A204.1 (cell line): ENCODE data around the gene LEFTY2.
"Not testable (repeated sequence)": the region's sequence is repeated elsewhere in the genome, so short reads cannot be mapped to it uniquely, and the experiment has no call there.

ENCODE experiments used
- FAIRE-seq: peaks from 2 replicates; lab custom pipeline; 2012; peaks lifted over from hg19 to GRCh38; lab: Jason Lieb, UNC

Gene LEFTY2

DNA sequence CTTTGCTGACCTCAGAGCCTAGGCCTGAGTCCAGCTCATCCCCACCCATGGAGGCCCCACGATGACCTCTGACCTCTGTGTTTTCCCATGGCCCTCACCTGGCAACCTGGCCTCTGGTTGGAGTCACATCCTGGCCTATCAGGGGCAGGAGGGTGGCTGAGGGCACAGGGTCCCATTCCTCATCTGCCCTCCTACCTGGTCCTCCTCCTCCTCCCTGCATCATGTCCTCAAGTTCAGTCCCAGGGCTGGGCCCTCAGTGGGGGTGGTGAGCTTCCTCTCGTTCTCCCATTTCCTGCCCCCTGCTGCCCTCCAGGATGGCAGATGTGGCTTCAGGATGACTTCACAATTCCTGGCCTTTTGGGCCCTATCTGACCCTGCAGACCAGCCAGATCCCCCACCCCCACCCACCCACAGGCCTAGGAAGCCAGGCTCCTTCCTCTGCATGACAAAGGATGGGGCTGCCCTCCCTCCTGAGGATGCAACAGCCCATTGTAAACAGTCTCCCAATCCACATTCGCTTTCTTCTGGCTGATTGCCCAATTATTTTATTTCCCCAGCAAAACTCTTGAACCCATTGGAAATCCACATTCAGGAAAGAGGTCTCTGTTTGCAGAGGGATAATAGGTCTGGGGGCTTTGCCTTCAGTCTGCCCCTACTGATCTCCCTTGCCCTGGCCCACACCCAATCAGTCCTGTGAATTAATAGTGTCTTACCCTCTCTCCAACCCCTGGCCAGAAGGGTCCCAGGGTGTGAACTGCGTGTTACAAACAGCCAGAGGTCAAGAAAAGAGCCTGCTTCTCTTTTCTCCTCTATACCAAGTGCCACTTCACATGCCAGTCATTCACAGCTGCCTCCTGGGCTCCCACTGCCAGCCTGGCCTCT, 41.7 kb downstream of the LEFTY2 start:
- FAIRE-seq, result no peak

DNA sequence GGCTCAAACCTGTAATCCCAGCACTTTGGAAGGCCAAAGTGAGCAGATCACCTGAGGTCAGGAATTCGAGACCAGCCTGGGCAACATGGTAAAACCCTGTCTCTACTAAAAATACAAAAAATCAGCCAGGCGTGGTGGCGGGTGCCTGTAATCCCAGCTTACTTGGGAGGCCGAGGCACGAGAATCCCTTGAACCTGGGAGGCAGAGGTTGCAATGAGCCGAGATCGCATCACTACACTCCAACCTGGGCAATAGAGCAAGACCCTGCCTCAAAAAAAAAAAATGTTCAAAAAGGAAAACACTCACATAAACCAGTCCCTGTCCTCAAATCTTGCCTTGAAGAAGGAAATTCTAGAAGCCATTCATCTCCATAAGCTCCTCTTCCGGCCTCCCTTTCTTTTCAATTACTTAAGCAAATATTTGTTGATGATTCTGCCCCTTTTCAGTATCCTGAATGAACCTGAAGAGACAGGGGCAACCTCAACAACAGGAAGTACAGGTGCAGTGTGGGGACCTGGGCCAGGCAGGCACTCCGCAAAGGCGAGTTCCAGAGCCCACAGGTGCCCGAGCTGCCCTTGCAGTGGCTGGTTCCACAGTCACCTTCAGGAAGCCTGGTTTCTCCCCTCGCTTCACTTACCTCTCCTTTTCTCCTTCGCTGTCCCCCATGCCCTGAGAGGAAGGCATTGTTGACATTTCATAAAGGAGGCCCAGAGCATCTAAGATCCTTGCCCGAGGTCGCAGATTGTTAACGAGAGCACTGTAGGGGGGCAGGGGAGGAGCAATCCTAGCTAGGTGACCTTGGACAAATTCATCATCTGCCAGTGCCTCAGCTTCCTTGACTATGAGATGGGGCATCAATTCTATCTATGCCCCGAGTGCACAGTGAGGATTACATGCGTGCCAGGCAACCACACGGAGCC, 43.2 kb downstream of the LEFTY2 start:
- no peak for FAIRE-seq

GRCh38 chr1:225896937-225897549, 44.0 kb downstream of the LEFTY2 start:
- FAIRE-seq, result no peak

GRCh38 chr1:225896494-225896893, 44.5 kb downstream of the LEFTY2 start:
- FAIRE-seq, result no peak

GRCh38 chr1:225892307-225892706, 48.7 kb downstream of the LEFTY2 start:
- no peak for FAIRE-seq

- no peak for FAIRE-seq
Measured at GRCh38 chr1:225891229-225891972, 49.6 kb downstream of the LEFTY2 start.

- no peak for FAIRE-seq
Measured at GRCh38 chr1:225890346-225891228, 50.4 kb downstream of the LEFTY2 start.

- no peak for FAIRE-seq
Measured at GRCh38 chr1:225889743-225890142, 51.3 kb downstream of the LEFTY2 start.

DNA sequence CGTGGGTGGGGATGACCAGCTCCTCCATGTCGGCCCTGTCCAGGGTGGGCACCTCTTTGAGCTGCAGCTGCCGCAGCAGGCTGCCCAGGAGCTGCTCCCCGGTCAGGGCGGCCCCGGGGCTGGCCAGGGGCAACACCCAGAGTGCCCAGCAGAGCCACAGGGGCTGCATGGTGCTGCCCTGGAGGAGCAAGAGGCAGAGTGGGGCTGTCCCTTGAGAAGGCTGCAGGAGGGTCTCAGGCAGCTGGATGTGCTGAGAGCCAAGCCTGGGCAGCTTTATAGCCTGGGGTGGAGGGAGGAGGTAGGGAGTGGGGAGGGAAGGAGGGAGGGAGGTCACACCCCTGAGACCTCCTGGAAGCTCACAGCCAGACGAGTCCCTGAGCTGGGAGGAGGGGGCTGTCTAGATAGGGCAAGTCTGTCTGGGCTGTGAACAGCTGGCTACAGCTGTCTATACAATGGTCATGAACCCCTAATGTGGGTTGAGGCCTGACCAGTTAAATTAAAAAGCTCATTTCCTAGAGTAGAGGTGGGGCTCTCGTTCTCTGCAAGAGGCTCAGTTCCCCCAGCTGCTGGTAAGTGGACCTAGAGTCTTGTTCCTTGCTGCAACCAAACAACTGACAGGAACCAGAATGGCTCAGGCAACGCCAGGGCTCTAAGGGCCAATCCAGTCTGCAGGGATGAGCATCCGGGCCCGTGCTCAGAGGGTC, 52.0 kb downstream of the LEFTY2 start, which contains the start of gene LEFTY1:
LEFTY1 (minus strand) TSS at position 249 of the 704 bp plus-strand sequence; CDS start at position 169, 80 bp downstream.
- no peak for FAIRE-seq

DNA sequence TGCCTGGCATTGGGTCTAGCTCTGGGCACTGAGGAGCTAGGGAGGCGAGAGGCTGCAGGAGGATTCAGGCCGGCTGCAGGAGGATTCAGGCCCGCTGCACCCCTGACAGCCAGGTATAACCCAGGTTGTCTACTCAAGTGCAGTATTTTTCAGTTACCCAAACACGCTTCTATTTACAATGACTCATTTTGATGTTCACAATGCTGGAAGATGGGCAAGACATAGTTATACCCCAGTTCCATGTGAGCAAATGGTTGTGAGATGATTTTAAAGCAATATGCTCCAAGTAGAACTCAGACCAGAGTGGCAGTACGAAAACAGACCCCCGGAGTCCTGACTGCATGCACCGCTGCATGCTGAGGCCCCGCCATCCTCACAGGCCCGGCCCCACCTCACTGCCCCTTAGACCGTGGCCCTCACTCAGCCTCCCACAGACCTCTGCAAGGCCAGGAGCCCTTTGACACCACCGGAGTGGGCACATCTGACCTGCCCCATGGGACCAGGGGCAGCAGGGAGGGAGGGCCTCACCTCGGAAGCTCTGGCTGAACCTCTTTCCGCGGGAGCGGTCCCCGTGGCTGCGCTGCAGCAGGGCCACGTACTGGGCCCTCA, 52.6 kb downstream of the LEFTY2 start:
- FAIRE-seq, result no peak

DNA sequence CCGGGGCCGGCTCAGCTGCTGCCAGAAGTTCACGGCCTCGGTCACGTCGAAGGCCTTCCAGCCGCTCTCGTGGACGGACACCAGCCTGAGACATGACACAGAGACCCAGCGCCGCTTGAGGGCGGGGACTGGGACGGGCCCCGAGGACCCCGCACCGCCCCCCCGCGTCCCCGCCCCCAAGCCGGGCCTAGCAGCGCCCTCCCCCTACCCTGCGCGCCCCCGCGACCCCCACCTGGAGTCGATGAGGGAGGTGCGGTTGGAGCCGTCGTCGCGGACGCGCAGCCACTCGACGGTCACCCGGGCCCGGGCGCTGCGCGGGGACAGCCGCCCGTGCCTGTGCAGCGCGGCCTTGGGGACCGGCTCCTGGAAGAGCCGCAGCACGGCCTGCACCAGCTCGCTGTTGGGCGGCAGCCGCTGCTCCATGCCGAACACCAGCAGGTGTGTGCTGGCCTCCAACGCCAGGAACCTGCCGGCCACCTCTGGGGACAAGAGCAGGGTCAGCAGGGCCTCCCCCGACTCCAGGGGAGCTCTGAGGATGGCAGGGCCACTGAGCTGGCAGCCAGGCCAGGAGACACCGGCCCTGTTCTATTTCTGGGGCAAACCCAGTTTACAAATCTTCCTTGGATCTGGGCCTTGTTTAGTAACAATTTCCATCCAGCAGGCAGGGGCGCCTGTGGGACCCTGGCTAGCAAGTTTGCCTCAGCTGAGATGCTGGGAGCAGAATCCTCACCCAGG, 53.3 kb downstream of the LEFTY2 start:
- not testable (repeated sequence) for FAIRE-seq

GRCh38 chr1:225887030-225887314, 54.0 kb downstream of the LEFTY2 start:
- no peak for FAIRE-seq
